GM11168 (cell line): ENCODE data around the gene ABLIM3.
"Not testable (repeated sequence)": the region's sequence is repeated elsewhere in the genome, so short reads cannot be mapped to it uniquely, and the experiment has no call there.

ENCODE experiments used
- in situ Hi-C: fragments of 300-500 bp; cut with MboI; formaldehyde crosslinking; loops from one replicate; pipeline ENCODE4 v1.12.0; 2022; ENCODE audit warnings: low sequenced_read_pairs; ENCODE audit not compliant: unreplicated experiment

The ABLIM3 gene

DNA sequence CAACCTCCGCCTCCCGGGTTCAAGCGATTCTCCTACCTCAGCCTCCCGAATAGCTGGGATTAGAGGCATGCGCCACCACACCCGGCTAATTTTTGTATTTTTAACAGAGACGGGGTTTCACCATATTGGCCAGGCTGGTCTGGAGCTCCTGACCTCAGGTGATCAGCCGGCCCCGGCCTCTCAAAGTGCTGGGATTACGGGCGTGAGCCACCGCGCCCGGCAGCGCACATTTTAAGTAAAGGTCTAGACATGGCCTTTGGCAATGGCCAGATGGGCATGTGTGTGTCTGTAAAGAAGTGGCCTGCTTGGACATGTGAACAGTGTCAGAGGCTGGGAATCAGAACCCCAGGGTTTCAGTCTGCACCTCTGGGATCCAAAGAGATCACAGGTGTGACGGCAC, 131.5 kb downstream of the ABLIM3 start:
- in situ Hi-C loops = not testable (repeated sequence)

DNA sequence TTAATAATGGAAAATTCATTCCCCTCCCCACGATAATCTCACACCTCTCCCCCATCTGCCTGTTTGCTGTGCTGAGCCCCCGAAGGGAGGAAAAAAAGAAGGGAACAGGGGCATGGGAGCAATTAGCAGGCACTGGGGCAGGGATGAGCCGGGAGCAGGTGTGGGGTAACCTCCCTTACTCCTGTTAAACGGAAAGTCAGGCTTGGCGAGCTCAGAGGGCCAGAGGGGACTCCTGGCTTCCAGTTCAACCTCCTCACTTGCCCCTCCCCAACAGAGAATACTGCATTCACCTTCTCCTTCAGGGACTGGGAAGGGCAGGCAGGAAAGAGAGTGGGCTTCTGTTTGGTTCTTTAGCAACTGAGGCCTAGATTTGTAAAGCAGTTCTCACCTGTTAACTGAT, 131.9 kb downstream of the ABLIM3 start:
- in situ Hi-C loops = no loop called here

DNA sequence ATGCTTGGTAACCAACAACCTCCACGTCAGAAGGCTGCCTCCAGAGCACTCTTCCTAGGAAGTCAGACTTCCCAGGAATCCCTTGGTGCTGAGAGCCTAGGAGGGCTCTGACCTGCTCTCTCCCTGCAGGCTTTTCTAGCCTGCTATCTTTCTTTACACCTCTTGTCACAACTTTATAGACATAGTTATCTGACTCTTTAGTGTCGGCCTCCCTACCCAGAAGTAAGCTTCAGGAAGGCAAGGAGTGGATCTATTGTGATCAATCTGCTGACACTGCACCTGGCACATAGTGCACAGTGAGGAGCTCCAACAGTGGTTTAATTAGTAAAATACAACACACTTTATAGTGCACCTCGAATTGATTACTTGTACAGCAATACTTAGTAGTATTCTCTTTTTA, 132.7 kb downstream of the ABLIM3 start:
- in situ Hi-C loops = no loop called here

DNA sequence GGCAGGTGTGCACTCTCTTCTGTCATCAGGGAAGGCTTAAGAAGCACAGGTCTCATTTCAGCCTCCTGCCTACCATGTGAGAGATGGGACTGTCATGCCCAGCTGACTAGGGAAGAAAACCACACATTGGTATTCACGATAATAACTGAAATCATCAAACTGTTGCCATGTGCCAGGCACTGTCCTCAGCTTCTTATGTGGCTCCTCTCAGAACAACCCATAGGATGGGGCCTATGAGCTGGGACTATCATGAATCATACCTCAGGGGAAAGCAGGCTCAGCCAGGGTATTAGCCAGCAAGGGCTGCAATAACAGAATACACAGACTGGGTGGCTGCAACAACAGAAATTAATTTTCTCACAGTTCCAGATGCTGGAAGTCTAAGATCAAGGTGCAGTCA, 133.6 kb downstream of the ABLIM3 start:
- in situ Hi-C loops = no loop called here

DNA sequence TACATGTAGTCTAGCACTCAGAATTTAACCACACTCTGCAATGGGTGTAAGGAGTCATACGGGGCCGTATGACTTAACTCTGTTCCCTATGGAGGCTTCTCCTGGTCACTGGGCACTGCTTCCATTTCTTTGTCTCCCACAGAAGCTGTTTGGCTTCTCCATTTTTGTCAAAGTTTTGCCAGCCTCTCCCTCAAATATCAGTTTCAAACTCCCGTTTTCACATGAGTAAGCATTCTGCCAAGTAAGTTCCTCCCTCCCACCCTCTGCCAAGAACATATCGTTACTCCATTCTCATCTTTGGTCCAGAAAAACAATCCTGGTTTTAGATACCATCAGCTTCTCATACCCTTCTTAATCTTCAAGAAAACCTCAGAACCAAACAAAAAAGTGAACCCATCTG, 136.5 kb downstream of the ABLIM3 start:
- in situ Hi-C loops = no loop called here

DNA sequence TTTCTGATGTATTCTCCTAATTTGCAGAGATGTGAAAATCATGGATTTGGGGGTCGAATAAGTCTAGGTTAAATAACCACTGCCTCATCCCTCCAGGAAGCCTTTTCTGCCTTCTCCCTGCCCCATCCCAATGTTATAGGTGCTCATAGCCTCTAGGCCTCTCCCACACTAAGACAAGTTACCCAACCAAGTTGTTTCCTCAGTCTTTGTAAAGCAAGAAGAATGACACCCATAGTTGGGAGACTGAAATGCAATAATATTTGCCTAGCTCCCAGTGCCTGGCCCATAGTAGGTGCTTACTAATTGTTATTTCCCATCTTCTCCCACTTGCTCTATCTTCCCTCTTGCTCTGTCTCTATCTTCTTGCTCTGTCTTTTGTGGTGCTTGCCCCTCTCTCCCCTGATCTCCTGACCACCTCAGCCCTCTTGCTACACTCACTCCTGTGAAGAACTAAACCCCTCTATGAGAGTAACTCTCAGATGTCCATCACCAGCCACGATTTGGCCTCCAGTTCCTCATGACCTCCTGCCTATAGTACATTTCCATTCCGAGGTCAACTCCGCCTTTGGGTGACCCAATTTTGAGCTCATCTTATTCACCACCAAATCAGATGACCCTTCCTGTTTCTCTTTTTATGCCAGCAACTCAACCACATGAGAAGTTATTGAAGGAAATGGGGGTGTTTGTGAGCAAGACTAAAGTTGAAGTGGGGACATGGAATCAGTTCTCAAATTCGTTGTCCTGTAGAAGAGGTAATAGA, 137.3 kb downstream of the ABLIM3 start:
- in situ Hi-C loops = no loop called here

DNA sequence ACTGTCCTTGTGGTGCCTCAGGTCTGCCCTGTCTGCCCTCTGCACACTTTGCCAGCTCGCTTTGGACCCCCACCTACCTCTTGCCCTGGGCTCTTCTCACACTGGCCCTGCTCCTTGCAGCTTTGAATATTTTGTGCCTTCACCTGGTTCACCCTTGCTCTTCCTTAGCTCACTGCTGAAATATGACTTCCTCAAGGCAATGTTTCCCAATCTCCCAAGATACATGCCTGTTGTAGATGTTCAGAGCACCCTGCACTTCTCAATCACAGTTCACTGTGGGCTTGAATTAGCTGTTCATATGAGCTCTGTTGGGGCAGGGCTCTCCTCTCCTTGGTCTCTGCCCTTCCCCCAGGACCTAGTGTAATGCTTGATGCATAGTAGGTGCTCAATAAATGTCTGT, 138.4 kb downstream of the ABLIM3 start:
- in situ Hi-C loops = no loop called here

DNA sequence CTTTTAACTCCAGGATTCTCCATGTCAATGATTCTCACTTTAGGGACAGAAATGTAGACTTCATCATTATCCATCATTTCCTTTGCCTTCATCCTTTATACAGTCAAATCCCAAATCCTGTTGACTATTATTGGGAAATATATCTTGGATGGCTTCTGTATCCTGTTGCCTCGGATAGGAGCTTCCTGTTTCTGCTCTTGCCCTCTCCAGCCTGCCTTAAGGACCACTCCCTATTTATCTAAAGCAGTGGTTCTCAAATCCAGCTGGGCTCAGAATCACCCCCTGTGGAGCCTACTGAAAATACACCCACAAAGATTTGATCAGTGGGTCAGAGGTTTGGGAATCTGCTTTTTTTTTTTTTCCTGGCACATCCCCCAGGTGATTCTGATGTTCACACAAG, 138.8 kb downstream of the ABLIM3 start:
- in situ Hi-C loops = no loop called here

DNA sequence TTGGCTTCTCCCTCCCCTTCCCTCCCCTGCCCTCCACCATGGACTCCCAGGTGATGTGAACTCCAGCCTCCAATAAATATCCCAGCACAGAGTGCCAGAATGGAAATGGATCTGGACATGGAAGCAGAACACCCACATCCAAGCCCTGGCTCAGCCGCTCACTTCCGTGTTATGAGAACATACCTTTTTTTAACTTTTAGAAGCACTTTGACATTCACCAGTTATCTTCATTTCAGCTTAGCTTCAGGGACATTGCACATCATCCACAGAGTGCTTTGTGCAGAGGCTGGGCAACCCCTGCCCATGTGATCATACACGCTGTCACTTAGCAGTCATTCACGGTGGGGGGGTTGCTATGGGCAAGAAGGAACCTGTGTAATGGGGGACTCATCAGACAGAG, 139.5 kb downstream of the ABLIM3 start:
- in situ Hi-C loops = no loop called here

DNA sequence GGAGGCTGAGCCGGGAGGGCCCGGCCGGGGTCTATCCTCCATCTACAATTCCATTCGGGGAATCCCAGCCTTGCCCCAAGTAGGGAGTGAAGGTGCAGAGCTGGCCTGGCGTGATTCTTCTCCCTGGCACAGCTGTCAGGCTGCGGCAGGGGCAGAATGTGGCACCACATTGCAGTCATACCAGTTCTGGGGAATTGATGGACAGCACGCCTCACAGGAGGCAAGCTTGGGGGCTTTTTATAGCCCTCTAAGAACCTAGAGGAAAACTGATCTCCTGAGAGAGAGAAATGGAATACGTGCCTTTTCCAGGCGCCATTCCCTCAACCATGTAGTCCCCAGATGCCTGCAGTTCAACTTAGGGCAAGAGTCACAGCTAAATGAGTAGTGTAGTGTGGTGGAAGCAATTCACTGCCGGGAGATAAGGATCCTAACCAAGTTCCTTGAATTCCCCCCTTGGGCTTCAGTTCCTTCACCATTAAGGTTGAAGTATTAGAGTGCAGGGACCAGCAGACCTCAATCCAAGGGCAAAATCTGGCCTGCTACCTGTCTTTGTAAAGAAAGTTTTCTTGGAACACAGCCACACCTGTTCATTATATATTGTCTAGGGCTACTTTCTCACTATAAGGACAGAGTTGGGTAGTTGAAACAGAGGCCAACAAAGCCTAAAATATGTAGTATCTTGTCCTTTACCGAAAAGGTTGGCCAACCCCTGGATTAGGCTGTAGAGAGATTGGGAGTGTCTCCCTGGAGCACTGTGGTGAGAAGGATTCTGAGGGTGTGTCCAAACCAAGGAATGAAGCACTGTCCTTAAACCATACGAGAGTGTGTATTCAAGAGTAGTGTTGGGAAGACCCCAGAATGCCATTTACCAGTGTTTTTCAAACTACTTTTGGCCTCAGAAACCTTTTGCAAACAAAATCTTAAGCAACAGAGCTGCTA, 141.0 kb downstream of the ABLIM3 start:
- in situ Hi-C loops = no loop called here

DNA sequence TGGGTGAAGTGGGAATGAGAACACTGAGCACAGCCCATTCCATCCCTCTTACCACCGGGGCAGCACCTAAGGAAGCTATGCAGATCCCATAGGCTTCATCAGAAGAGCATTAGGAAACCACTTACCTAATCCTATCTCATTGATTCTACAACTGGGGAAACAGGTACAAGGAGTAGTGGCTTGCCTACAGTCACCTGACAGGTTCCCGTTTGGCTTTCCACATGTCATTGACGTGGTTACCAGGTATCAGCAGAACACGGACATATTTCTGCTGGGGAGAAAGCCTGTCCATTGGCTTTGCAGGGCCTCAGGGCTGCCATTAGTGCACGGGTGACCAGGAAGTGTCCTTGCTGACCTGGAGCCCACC, 141.7 kb downstream of the ABLIM3 start:
- in situ Hi-C loops = no loop called here

DNA sequence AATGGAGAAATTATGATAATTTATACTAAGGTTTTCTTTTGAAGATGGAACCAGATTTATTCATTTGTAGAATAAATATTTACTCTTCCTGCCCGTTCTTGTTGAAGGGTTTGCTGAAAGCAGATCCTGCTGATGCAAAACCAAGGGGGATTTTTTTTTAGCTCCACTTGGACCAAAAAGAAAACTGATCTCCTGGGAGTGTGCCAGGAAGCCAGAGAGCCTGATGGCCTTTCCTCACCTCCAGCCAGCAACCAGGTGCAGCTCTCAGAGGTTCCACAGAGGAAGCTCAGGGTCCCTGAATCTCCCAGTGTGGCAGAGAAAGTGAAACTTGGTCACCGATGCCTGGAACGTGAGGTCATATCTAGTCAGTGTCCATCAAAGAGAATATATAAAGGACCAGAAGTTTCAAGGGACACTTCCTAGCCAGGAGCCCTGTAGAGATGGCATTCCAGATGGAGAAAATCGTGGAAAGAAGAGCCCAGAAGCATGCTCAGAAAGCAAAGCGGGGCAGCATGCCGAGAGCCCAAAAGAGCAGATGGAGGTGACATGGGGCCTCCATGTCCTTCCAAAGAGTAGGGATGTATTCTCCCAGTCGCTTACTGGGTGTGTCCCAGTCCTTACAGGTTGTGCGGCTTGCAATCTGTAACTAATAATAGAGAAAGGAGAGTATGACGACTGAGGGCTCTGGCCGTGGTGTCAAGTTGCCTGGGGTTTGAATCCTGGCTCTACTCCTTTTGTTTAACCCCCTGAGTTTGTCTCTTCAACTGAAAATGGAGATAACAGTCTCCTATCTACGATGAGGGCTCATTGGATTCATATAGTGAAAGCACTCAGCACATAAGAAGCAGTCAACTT, 142.6 kb downstream of the ABLIM3 start:
- in situ Hi-C loops = no loop called here

DNA sequence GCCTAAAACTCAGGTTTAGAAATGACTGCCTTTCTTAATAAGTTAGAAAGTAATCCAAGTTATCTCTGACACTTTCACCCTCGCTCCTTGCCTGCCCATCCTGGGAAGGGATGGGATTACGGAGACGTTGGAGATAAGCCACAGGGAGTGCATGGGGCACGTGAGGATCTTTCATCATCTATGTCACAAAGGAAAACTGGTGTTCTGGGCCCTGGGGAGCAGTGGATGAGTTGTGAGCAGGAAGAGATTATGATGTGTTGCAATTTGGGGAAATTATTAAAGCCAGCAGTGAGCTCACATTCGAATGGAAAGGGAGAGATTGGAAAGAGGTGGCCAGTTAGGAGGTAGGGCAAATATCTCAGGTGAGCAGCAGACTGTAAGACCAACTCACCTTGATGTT, 143.2 kb downstream of the ABLIM3 start:
- in situ Hi-C loops = no loop called here

DNA sequence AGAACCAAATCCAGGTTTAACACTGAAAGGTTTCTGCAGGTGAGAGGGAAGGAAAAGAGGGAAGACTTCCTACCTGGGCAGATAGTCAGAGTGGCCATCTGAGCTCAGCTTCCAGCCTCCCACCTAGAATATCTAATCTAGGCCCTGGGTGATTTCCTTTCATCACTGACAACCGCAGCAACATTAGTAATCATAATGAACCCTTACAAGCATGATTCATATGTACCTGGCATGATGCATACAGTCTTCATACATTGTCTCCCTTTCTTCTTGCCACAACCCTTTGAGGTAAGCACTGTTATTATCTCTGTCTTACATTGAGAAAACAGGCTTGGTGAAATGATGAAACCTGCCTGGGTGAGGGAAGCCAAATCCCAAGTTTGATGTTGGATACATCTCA, 143.9 kb downstream of the ABLIM3 start:
- in situ Hi-C loops = no loop called here

DNA sequence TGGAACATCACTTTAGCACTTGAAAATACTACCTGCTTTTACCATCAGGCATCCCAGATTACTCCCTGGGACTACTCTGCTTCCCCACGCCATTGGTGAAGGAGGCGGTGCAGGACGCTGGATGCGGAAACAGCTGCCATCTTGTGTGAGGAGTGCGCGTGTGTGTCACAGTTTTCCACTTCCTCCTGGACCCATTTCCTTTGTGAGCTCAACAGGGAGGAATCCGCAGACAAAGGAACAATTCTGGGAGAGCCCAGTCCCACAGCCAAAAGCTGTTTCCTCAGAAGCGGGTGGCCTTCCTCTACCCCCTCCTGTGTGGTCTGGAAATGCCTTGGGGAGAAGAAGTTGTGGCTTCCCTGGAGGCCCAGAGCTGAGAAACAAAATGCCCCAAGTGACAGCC, 147.1 kb downstream of the ABLIM3 start:
- in situ Hi-C loops = no loop called here

DNA sequence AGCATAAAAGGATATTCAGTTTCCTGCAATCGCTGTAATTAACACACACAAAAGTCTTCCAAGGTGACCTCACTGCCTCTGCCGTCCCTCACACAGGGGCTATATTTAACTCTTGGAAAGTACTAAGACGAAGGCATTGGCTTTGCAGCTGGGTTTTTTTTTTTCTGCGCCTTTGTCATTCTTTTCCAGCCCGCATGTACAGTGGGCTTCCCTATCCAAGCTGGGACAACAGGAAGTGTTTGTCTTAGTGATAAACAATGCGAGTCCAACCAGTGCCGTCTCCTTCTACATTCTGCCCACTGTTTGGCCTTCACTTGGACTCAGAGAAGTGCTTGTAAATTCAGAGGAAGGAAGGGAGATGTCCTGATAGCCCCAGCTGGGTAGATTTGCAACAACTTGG, 148.0 kb downstream of the ABLIM3 start:
- in situ Hi-C loops = no loop called here

DNA sequence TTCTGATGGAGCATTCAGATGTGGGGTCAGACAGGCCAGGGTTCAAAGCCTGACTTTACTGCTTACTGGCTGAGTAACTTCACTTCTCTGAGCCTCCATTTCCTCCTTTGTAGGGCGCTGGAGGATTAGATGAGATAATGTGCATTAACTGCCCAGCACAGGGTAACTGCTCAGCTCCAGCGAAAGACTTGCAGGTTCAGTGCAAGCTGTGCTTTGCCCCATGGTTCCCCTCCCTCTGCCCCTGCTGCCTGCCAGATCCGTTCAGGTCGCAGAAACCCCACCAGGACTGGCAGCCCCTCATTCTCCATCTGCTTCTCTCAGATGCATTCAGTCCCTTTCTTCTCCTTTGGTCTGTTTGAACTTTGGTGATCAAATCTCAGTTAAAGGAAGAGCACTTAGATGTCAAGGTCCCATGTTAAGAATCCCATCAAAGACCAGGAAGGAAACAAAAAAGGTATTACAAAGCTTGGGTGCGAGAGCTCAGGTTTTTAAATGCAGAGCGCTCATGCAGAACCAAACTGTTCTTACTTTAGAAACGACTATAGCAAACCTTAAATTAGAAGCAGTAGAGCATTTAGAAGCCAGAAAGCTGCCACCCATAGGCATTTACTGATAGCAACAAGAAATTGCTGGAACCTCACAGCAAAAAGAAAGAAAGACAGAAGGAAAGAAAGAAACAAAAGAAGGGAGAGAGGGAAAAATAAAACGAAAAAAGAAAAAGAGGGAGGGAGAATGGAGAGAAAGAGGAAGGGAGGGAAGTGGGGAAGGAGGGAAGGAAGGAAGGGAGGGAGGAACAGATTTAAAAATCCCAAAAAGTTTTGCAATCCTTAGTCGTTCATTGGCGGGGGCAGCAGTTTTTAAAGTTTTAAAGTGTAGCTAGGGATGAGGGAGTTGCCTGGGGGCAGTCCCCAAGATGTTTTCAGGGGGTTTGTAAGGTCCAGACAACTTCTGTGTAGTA, 153.9 kb downstream of the ABLIM3 start:
- in situ Hi-C loops = no loop called here

DNA sequence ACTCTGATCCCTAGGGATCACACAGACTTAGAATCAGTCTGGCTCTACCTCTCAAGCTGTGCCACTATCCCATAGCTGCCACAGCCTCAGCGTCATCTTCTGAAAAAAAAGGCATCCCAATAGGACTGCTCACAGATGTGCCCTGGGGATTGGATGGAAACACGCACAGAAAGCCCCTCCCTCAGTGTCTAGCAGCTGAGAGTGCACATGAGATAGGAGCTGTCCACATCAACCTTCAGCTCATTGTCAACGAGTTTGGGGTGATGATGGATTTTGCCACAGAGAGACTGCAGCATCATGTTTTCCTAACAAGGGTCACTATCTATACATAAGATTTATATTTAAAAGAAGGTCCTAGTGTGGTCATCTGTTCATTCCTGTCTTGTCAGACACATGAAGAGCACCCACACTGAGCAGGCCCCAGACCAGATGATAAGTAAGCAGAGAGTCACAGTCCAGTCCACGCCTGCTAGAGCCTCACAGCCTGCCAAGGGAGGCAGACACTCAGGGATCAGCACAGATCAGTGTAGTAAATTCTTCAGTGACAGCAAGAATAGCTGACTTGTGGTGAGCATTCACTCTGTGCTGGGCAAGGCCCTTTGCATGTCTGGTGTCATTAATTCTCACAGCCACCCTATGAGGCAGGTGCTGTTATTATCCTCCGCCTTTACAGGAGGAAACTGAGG, 156.2 kb downstream of the ABLIM3 start:
- in situ Hi-C loops = no loop called here

DNA sequence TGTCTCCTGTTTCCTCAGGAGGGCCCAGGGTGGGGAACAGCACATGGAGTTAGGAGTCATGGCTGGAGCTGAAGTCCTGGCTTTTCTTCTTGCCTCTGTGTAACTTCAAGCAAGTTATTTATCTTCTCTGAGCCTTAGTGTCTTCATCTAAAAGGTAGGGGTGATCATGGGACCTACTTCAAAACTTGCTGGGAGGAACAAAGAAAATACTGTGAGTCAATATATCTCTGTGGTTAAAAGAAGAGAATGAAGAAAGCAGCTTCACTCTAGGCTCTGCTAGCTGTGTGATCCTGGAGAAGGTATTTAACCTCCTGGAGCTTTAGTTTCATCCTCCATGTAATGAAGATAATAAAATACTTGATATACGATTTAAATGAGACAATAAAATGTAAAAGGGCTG, 156.9 kb downstream of the ABLIM3 start:
- in situ Hi-C loops = no loop called here
